SHP77 (cell line): ENCODE measurements around the gene PTOV1.
A peak's percentile ranks its signal among the peaks of the same experiment; 100 is the strongest.
"Not testable (repeated sequence)": the region's sequence is repeated elsewhere in the genome, so short reads cannot be mapped to it uniquely, and the experiment has no call there.

Experiments
- DNase-seq, 2 experiments: peaks; one replicate each; lab custom pipeline; 2025; lab: John Stamatoyannopoulos, UW

Gene PTOV1

GRCh38 chr19:49817964-49818648 lies 32.9 kb upstream of the PTOV1 start, which contains the start of gene MED25:
MED25 (plus strand) TSS chr19:49818289; CDS start chr19:49818342, 53 bp downstream.
- peak; percentile 78 to 79 for DNase-seq

- peak in 1 of 2 experiments; percentile 7 for DNase-seq
Measured at GRCh38 chr19:49818649-49819370, 32.1 kb upstream of the PTOV1 start.

GRCh38 chr19:49819452-49820115 lies 31.4 kb upstream of the PTOV1 start:
- DNase-seq = not testable (repeated sequence)

- no peak for DNase-seq
Measured at GRCh38 chr19:49820125-49820524, 30.8 kb upstream of the PTOV1 start.

GRCh38 chr19:49823472-49823871 lies 27.5 kb upstream of the PTOV1 start:
- peak; percentile 68 to 76 for DNase-seq

- DNase-seq = no peak
Measured at GRCh38 chr19:49824662-49825061, 26.3 kb upstream of the PTOV1 start.

GRCh38 chr19:49827034-49827433 lies 23.9 kb upstream of the PTOV1 start:
- no peak for DNase-seq

GRCh38 chr19:49829200-49829599 lies 21.8 kb upstream of the PTOV1 start:
- DNase-seq = no peak

GRCh38 chr19:49829721-49830120 lies 21.2 kb upstream of the PTOV1 start:
- no peak for DNase-seq

GRCh38 chr19:49830766-49831165 lies 20.2 kb upstream of the PTOV1 start:
- DNase-seq = no peak

- no peak for DNase-seq
Measured at GRCh38 chr19:49831592-49831991, 19.4 kb upstream of the PTOV1 start.

- DNase-seq = no peak
Measured at GRCh38 chr19:49832556-49832955, 18.4 kb upstream of the PTOV1 start.

- no peak for DNase-seq
Measured at GRCh38 chr19:49833599-49833998, 17.4 kb upstream of the PTOV1 start.

- no peak for DNase-seq
Measured at GRCh38 chr19:49835562-49835961, 15.4 kb upstream of the PTOV1 start.

- DNase-seq = no peak
Measured at GRCh38 chr19:49836176-49837008, 14.6 kb upstream of the PTOV1 start.

GRCh38 chr19:49837009-49837310 lies 14.0 kb upstream of the PTOV1 start:
- DNase-seq = no peak

- DNase-seq = no peak
Measured at GRCh38 chr19:49837425-49837824, 13.5 kb upstream of the PTOV1 start.

- DNase-seq = no peak
Measured at GRCh38 chr19:49838885-49839588, 11.9 kb upstream of the PTOV1 start.

GRCh38 chr19:49839713-49840112 lies 11.2 kb upstream of the PTOV1 start:
- no peak for DNase-seq

GRCh38 chr19:49840321-49840720 lies 10.6 kb upstream of the PTOV1 start:
- no peak for DNase-seq

GRCh38 chr19:49840736-49841249 lies 10.2 kb upstream of the PTOV1 start:
- DNase-seq = no peak
